ENCODE data around the gene OR1K1.

- TF ChIP-seq CTCF (IDR thresholded peaks at IDR 0.05) (no peak), POLR2A (IDR thresholded peaks at IDR 0.05) (no peak), POLR2AphosphoS5 (IDR thresholded peaks at IDR 0.05) (no peak)
These were observed 15.6 kb downstream of the OR1K1 start for GRCh38 chr9:122815544-122815943.

Data from breast epithelium (tissue), 3 donors.